D721Med (cell line): Measurements from ENCODE around the gene RFNG.
A peak's percentile ranks its signal among the peaks of the same experiment; 100 is the strongest.

Experiments
- DNase-seq: peaks from one replicate; pipeline ENCODE4 v3.0.0; 2011; ENCODE audit warnings: low spot score; ENCODE audit not compliant: insufficient read length
- FAIRE-seq: peaks from 2 replicates; lab custom pipeline; 2011; peaks lifted over from hg19 to GRCh38; lab: Jason Lieb, UNC
- CTCF ChIP-seq: IDR thresholded peaks from 2 replicates; pipeline ENCODE4 v1.5.1; 2012; ENCODE audit warnings: mild to moderate bottlenecking, control low read depth; ENCODE audit not compliant: insufficient read depth; ENCODE audit errors: missing control alignments

Gene RFNG

GRCh38 chr17:82021107-82021899, 30.3 kb downstream of the RFNG start:
- DNase-seq (no peak), FAIRE-seq (no peak)
- peak; percentile 82 for TF ChIP-seq CTCF

GRCh38 chr17:82020572-82021106, 31.0 kb downstream of the RFNG start:
- no peak for DNase-seq
- FAIRE-seq = no peak
- TF ChIP-seq CTCF = no peak

GRCh38 chr17:82019690-82020571, 31.7 kb downstream of the RFNG start:
- peak; percentile 82 for TF ChIP-seq CTCF
- DNase-seq (peak; percentile 87), FAIRE-seq (no peak)

- FAIRE-seq = no peak
- no peak for DNase-seq
- TF ChIP-seq CTCF = no peak
These were observed 32.5 kb downstream of the RFNG start for GRCh38 chr17:82018989-82019689.

- FAIRE-seq (no peak), DNase-seq (no peak)
- no peak for TF ChIP-seq CTCF
These were observed 33.2 kb downstream of the RFNG start for GRCh38 chr17:82018152-82018988.

DNA sequence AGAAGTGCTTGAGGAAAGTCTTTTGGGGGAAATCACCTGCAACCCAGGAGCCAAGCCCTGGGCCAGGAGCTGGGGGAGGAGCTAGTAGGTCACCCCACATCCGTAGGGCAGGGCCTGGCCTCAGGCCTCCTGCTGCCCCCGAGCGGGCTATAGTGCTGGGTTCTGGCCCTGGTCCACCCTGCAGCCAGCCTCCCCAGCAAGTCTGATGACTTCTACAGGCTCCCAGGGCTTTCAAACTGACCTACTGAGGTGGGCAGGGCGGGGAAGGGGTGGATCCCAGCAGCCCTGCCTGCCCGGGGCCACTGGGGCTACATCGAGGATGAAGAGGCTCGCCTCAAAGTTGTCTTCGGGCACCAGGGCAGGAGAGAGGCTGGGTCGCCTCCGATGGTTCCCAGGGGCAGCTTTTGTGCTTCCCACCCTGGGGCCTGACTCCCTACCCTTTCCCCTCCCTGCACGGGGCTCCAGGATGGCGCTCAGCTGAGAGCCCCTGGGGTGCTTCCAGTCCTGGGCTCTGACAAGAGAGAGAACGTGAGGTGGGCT, 33.9 kb downstream of the RFNG start:
- no peak for FAIRE-seq
- DNase-seq = no peak
- no peak for TF ChIP-seq CTCF
